Left colon (tissue), 2 donors: ENCODE results near the gene LILRB5. TPM values are rescaled to one million over a fixed set of nuclear protein-coding genes. Genes with fewer than 3 reads are reported as not detected.
"Not testable (repeated sequence)": the region's sequence is repeated elsewhere in the genome, so short reads cannot be mapped to it uniquely, and the experiment has no call there.

Experiments used
- ATAC-seq: fragments of 200-7000 bp; cut with Tn5 transposase; one replicate; pipeline ENCODE4 v1.9.1; 2020; ENCODE audit warnings: mild to moderate bottlenecking, moderate library complexity
- DNase-seq, 2 donors: peaks; one replicate each; pipeline ENCODE4 v3.0.0-alpha.2; 2020
- intact Hi-C, 2 donors: fragments of 100-400 bp; cut with DNase I in 1 of 2; cut with micrococcal nuclease in 1 of 2; formaldehyde crosslinking; loops; one replicate each; pipeline versions ENCODE4 v1.11.2 to v1.14.0; 2022; cut with DNase I, micrococcal nuclease
- long read RNA-seq: library from polyadenylated mRNA; unstranded; transcript quantifications from one replicate; pipeline ENCODE4 v2.0.0, GENCODE V29; 2021
- total RNA-seq, 2 donors: library from RNA; stranded (reverse); fragmentation: NEBNext Ultra II Directional; extraction: Animal tissue kit (Norgen Biotek cat#: 25700); gene quantifications; one replicate each; pipeline ENCODE4 v1.2.1, GENCODE V29; 2021
- donor health status: DM: no; HTN: no; CAD: no.
- donor health status: DM: yes; HTN: yes; CAD: no.

LILRB5 gene
- 10 to 100 TPM in 1 of 2 donors, 1 to 10 TPM in 1; 4.8 to 10.9 TPM for total RNA-seq
- long read RNA-seq, partial matches to known transcripts, result 0 of 3 reads
- long read RNA-seq, other reads (novel, unspliced or antisense), result 2 of 3 reads

DNA sequence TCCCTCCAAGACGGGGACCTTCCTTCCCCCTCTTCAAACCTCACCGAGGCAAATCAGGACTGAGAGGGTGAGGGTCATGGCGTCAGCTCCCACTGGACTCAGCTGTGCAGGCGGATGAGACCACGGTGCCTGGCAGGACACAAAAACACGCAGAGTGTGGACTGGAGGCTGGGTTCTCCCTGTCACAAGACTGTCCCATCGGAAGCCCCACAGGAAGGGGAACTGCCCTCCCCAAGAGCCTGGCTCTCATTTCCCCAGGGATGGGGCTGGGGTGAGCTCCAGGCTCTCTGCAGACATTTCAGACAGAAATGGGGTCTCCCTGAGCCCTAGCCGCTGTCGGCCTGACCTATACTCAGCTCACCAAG, at the start of gene LILRB5:
LILRB5 (minus strand) TSS at position 158 of the 365 bp plus-strand sequence; CDS start at position 78, 80 bp downstream.
- DNase-seq (no peak), ATAC-seq (no peak)
- intact Hi-C loops, result no loop called here

GRCh38 chr19:54305141-54305540, 48.1 kb upstream of the LILRB5 start:
- no peak for ATAC-seq
- DNase-seq, result no peak
- intact Hi-C loops, result no loop called here

DNA sequence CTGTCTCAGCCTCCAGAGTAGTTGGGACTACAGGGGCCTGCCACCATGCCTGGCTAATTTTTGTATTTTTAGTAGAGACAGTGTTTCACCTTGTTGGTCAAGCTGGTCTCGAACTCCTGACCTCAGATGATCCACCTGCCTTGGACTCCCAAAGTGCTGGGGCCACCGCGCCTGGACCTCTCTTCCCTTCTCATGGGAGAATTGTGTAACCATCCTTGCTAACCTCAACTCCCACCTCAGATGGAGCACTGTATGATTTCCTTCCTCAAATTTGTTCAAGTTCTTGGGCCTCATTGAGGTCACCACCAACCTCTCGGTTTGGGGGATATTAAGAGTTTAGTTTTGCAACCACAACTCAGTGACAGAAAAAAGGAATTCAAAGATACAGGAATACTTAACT, 45.2 kb upstream of the LILRB5 start:
- ATAC-seq (no peak), DNase-seq (no peak)
- intact Hi-C loops, result no loop called here

- ATAC-seq, result no peak
- no peak for DNase-seq
- intact Hi-C loops, result no loop called here
Observed at GRCh38 chr19:54299515-54299914, 42.4 kb upstream of the LILRB5 start.

DNA sequence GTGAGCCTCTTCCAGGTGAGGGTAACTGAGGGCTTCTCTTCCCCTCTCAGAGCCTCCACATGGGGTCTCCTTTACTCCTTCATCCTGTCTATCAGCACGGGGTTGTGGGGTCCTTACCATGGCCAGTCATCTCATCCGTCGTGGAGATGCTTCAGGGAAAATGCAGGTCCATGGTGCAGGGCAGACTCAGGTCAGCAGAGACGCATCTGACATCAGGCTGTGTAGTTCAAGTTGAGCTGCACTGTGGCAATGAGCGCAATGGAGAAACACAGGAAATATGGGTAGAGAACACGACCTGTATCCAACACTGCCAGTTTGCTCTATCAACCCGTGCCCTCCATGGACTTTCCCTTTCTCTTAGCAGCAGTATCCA, 42.0 kb upstream of the LILRB5 start:
- no peak for DNase-seq
- intact Hi-C loops, result no loop called here
- no peak for ATAC-seq

DNA sequence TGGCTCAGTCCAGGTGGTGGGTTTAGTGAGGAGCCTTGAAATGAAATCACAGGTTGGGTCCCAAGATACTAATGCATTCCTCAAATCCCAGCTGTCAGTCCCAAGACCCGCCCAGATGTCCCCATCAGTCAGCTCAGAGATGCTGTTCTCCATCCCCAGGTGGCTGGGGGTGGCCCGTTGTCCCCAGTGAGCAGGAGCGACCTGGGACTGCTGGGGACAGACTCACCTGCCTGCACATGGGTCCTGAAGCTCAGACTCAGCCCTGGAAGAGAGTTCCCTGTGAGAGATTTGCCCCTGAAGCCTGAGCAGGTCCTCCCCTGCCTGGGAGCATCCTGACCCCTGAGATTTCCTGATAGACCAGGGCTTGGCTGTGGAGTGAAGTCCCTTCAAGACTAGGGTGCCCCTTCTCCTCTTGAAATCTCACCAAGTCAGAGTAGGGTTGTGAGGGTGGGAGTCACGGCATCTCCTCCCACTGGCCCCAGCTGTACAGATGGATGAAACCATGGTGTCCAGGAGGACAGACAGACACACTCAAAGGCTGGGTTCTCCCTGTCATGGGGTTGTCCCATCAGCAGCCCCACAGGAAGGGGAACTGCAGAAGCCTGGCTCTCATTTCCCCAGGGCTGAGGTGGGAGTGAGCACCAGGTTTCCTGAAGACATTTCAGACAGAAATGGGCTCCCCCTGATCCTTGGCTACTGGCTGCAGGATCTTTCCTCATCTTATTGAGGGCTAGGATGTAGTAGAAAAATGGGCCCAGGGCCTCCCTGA, 41.5 kb upstream of the LILRB5 start:
- intact Hi-C loops, result no loop called here
- no peak for ATAC-seq

GRCh38 chr19:54297759-54298305, 40.8 kb upstream of the LILRB5 start:
- ATAC-seq (no peak), DNase-seq (no peak)
- intact Hi-C loops, result no loop called here

More for the DNA sequence above, 41.5 kb upstream of the LILRB5 start:
- no peak for DNase-seq

DNA sequence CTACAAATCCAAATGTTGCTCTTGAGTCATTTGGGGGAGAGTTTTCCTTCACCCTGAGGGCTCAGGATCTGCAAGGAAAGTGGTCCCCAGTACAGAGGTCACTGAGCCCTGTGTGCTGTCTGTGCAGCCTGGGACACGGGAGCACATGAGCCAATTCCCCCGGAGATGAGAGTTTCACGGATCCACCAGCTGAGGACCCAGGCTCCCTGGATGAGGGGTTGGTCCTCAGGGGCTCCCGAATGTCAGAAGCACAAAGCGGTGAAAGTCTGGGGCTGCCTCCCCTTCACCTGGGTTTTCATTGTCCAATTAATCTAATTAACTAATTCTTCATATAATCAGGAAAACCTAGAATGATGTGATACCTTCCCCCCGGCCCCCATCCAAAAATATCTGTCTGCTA, 37.5 kb upstream of the LILRB5 start:
- intact Hi-C loops, result no loop called here
- no peak for DNase-seq
- ATAC-seq, result no peak

GRCh38 chr19:54289160-54289559, 32.1 kb upstream of the LILRB5 start:
- DNase-seq, intact Hi-C loops, ATAC-seq: not testable (repeated sequence)

GRCh38 chr19:54287456-54287855, 30.4 kb upstream of the LILRB5 start:
- intact Hi-C loops, result no loop called here
- ATAC-seq (no peak), DNase-seq (no peak)

DNA sequence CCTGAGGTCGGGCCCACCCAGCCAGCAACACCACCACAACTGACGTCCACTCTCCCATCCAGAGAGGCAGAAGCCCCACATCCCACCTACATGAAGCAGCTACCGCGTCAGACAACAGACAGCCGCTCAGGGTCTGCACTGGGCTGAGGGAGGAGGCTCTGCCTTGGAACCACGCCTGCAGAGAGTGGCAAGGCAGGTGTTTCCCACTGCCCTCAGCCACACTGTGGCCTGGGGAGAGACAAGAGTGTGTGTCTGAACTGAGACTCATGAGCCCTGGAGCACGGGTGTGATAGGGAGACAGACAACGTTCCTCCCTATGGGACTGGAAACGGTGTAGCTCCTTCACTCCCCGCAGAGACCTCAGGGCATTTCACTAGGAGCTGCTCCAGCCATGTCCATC, 29.2 kb upstream of the LILRB5 start:
- ATAC-seq, intact Hi-C loops, DNase-seq: not testable (repeated sequence)

DNA sequence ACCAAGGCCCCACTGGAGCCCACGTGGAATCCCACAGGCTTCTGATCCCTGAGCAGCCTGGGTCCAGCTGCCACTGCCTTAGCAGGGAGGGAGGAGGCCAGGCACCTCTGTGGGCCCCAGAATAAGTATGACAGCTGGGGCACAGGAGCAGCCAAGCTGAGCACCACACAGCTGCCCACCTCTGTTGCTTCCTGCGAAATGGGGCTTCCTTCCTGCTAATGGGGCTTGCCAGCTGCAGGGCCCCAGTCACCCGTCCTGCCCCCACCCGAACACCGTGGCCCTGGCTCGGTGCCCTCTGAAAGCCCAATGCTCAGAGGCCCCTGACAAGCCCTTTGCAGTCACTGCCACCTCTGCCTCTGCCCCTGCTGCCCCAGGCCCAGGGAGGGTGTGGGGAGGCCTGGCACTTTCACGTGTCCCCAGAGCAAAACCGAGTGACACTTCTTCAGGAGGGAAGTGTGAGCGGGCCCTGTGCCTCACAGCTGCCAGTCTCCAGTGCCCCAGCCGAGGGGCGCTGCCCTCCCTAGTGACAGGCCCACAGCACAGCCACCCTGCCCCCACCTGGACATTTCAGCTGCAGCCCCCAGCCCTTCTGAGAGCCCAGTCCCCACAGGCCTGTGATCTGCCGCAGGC, 28.5 kb upstream of the LILRB5 start:
- intact Hi-C loops, ATAC-seq, DNase-seq: not testable (repeated sequence)

DNA sequence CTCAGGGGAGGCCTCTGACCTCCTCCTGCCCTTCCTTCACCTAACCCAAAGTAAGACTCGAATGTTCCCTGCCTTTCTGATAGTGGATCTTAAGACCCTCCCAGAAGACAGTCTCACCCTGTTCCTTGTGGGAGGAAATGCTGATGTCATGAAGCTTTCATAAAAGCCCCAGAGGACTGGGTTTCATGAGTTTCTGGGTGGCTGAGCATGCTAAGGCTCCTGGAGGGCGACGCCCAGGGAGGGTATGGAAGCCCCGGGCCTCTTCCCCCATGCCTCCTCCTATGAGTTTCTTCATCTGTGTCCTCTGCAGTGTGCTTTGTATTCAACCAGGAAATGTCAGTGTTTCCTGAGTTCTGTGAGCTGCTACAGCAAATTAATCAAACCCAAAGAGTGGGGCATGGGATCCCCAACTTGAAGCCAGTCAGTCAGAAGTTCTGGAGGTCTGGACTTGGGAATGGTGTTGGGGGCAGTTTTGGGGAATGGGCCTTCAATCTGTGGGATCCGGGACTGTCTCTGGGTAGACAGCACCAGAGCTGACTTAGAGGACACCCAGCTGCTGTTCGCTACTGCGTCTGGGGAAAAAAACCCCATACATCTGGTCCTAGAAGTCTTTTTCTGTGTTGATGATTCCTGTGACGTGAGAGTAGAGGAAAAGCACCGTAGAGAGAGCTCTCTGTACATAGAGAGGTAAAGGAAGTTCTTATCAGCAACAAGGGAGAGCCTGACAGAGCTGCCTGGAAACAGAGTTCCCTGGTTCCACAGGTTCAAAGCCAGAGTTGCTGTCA, 25.8 kb upstream of the LILRB5 start:
- ATAC-seq (no peak), DNase-seq (no peak)
- intact Hi-C loops, result no loop called here

- intact Hi-C loops, result not testable (repeated sequence)
Observed at GRCh38 chr19:54281729-54282075, 24.6 kb upstream of the LILRB5 start.

GRCh38 chr19:54281007-54281728, 24.1 kb upstream of the LILRB5 start, which contains the start of gene LILRB2:
Gene LILRB2, minus strand, starts transcription at chr19:54281110. Its CDS starts 614 bp downstream, at chr19:54280496.
- ATAC-seq (no peak), DNase-seq (no peak)
- intact Hi-C loops, result no loop called here

More at GRCh38 chr19:54281729-54282075, 24.6 kb upstream of the LILRB5 start:
- ATAC-seq, DNase-seq: not testable (repeated sequence)

- DNase-seq, intact Hi-C loops, ATAC-seq: not testable (repeated sequence)
Observed at GRCh38 chr19:54280441-54280840, 23.4 kb upstream of the LILRB5 start.

GRCh38 chr19:54280025-54280424, 23.0 kb upstream of the LILRB5 start:
- DNase-seq, intact Hi-C loops, ATAC-seq: not testable (repeated sequence)

- intact Hi-C loops, result no loop called here
- ATAC-seq (no peak), DNase-seq (no peak)
Observed at GRCh38 chr19:54279406-54279962, 22.4 kb upstream of the LILRB5 start.
